WTC11 (cell line): ENCODE results near the gene S100PBP. TPM values are rescaled to one million over a fixed set of nuclear protein-coding genes. Genes with fewer than 3 reads are reported as not detected.

ENCODE experiments used
- ATAC-seq: fragments of 200-7000 bp; cut with Tn5 transposase; 2 replicates; pipeline ENCODE4 v1.10.0; 2021; ENCODE audit warnings: mild to moderate bottlenecking, moderate library complexity
- CTCF ChIA-PET: fragments of 300-600 bp; sonication (Branson Sonifier 250); formaldehyde crosslinking; loops from one replicate; lab custom pipeline; 2021; ENCODE audit warnings: antibody characterized with exemption; lab: Charles Lee
- POLR2A ChIA-PET: fragments of 350-600 bp; sonication (Branson Sonifier 250); formaldehyde crosslinking; loops from one replicate; lab custom pipeline; 2021; ENCODE audit warnings: antibody characterized with exemption; lab: Charles Lee
- DNase-seq: peaks from one replicate; pipeline ENCODE4 v3.0.0; 2021; ENCODE audit warnings: low spot score
- H3K27ac Mint-ChIP-seq: 2 replicates; pipeline ENCODE4 v1.8.0; 2021; ENCODE audit warnings: mixed read lengths
- H3K27me3 Mint-ChIP-seq: 2 replicates; pipeline ENCODE4 v1.8.0; 2021; ENCODE audit warnings: low read depth, mild to moderate bottlenecking, moderate library complexity, mixed read lengths
- H3K36me3 Mint-ChIP-seq: 2 replicates; pipeline ENCODE4 v1.8.0; 2021; ENCODE audit warnings: mixed read lengths
- H3K4me1 Mint-ChIP-seq: 2 replicates; pipeline ENCODE4 v1.8.0; 2022; ENCODE audit warnings: mixed read lengths
- H3K4me3 Mint-ChIP-seq: 2 replicates; pipeline ENCODE4 v1.8.0; 2021; ENCODE audit warnings: mild to moderate bottlenecking, moderate library complexity, mixed read lengths
- H3K9me3 Mint-ChIP-seq: 2 replicates; pipeline ENCODE4 v1.8.0; 2021; ENCODE audit warnings: mixed read lengths
- ATF2 ChIP-seq: sonication (generic); formaldehyde crosslinking; IDR thresholded peaks from 2 replicates; pipeline ENCODE4 v1.8.1; 2022; ENCODE audit warnings: low read depth, missing genetic modification reagents, borderline replicate concordance
- ATF3 ChIP-seq: sonication (generic); formaldehyde crosslinking; conservative IDR thresholded peaks from 2 replicates; pipeline ENCODE4 v1.8.1; 2022; ENCODE audit warnings: mild to moderate bottlenecking, missing genetic modification reagents
- CDX4 ChIP-seq: fragments of 250-450 bp; sonication (Bioruptor Pico); IDR thresholded peaks from 2 replicates; pipeline ENCODE4 v1.9.0; 2021; ENCODE audit warnings: moderate library complexity, mild to moderate bottlenecking, inconsistent platforms, borderline replicate concordance
- CREM ChIP-seq: sonication (generic); formaldehyde crosslinking; IDR thresholded peaks from 2 replicates; pipeline ENCODE4 v1.8.1; 2022; ENCODE audit warnings: mild to moderate bottlenecking, missing genetic modification reagents, moderate library complexity
- EMX1 ChIP-seq: fragments of 250-450 bp; sonication (Bioruptor Pico); IDR thresholded peaks from 2 replicates; pipeline ENCODE4 v1.8.0; 2021; ENCODE audit warnings: mild to moderate bottlenecking
- ETV6 ChIP-seq: sonication (generic); formaldehyde crosslinking; IDR thresholded peaks from 2 replicates; pipeline ENCODE4 v1.8.1; 2022; ENCODE audit warnings: mild to moderate bottlenecking, missing genetic modification reagents
- GRHL2 ChIP-seq: fragments of 250-450 bp; sonication (Bioruptor Pico); IDR thresholded peaks from 2 replicates; pipeline ENCODE4 v1.8.0; 2022; ENCODE audit warnings: mild to moderate bottlenecking, moderate library complexity; ENCODE audit not compliant: insufficient replicate concordance, severe bottlenecking
- KAT7 ChIP-seq: sonication (generic); formaldehyde crosslinking; IDR thresholded peaks from 2 replicates; pipeline ENCODE4 v1.8.1; 2023; ENCODE audit warnings: missing genetic modification reagents, mild to moderate bottlenecking, borderline replicate concordance
- MXD4 ChIP-seq: fragments of 250-450 bp; sonication (Bioruptor Pico); IDR thresholded peaks from 2 replicates; pipeline ENCODE4 v1.8.0; 2021; ENCODE audit warnings: mild to moderate bottlenecking, moderate library complexity, borderline replicate concordance
- MYBL2 ChIP-seq: sonication (generic); formaldehyde crosslinking; IDR thresholded peaks from 2 replicates; pipeline ENCODE4 v1.8.1; 2023; ENCODE audit warnings: mild to moderate bottlenecking, moderate library complexity, missing genetic modification reagents
- NR1H2 ChIP-seq: sonication (generic); formaldehyde crosslinking; IDR thresholded peaks from 2 replicates; pipeline ENCODE4 v1.9.0; 2021; ENCODE audit warnings: mild to moderate bottlenecking, moderate library complexity, missing genetic modification reagents
- NR2C2 ChIP-seq: sonication (generic); formaldehyde crosslinking; IDR thresholded peaks from 2 replicates; pipeline ENCODE4 v1.8.0; 2022; ENCODE audit warnings: mild to moderate bottlenecking, missing genetic modification reagents
- OVOL2 ChIP-seq: fragments of 250-450 bp; sonication (Bioruptor Pico); IDR thresholded peaks from 2 replicates; pipeline ENCODE4 v1.9.0; 2021; ENCODE audit warnings: mild to moderate bottlenecking, borderline replicate concordance
- RORB ChIP-seq: fragments of 250-450 bp; sonication (Bioruptor Pico); IDR thresholded peaks from 2 replicates; pipeline ENCODE4 v1.9.0; 2021; ENCODE audit warnings: mild to moderate bottlenecking
- USF1 ChIP-seq: sonication (generic); formaldehyde crosslinking; IDR thresholded peaks from 2 replicates; pipeline ENCODE4 v1.8.0; 2022; ENCODE audit warnings: mild to moderate bottlenecking, missing genetic modification reagents
- ZBTB21 ChIP-seq: sonication (generic); formaldehyde crosslinking; IDR thresholded peaks from 2 replicates; pipeline ENCODE4 v1.8.1; 2023; ENCODE audit warnings: mild to moderate bottlenecking, missing genetic modification reagents, borderline replicate concordance
- ZNF138 ChIP-seq: sonication (generic); formaldehyde crosslinking; conservative IDR thresholded peaks from 2 replicates; pipeline ENCODE4 v1.8.1; 2022; ENCODE audit warnings: mild to moderate bottlenecking, moderate library complexity, missing genetic modification reagents
- ZNF232 ChIP-seq: sonication (generic); formaldehyde crosslinking; IDR thresholded peaks from 2 replicates; pipeline ENCODE4 v1.8.0; 2022; ENCODE audit warnings: mild to moderate bottlenecking, missing genetic modification reagents
- ZNF317 ChIP-seq: sonication (generic); formaldehyde crosslinking; IDR thresholded peaks from 2 replicates; pipeline ENCODE4 v1.8.1; 2023; ENCODE audit warnings: low read depth, mild to moderate bottlenecking, moderate library complexity, missing genetic modification reagents, borderline replicate concordance
- ZNF416 ChIP-seq: fragments of 250-450 bp; sonication (Bioruptor Pico); IDR thresholded peaks from 2 replicates; pipeline ENCODE4 v1.9.0; 2021; ENCODE audit warnings: mild to moderate bottlenecking, inconsistent platforms
- total RNA-seq: library from RNA; stranded (reverse); gene quantifications from 3 replicates; pipeline ENCODE4 v1.2.3, GENCODE V29; 2021
- TF ChIP-seq, protein P1 (sequence below): fragments of 200-600 bp; IDR thresholded peaks from 2 replicates; pipeline ENCODE4 v1.8.0; 2022; ENCODE audit warnings: antibody characterized with exemption
- TF ChIP-seq, protein P2 (sequence below): sonication (generic); formaldehyde crosslinking; IDR thresholded peaks from 2 replicates; pipeline ENCODE4 v1.8.0; 2022; ENCODE audit warnings: mild to moderate bottlenecking, missing genetic modification reagents
- TF ChIP-seq, protein P3 (sequence below): fragments of 250-450 bp; sonication (Bioruptor Pico); IDR thresholded peaks from 2 replicates; pipeline ENCODE4 v1.8.0; 2021; ENCODE audit warnings: mild to moderate bottlenecking

The S100PBP gene
- total RNA-seq, 1 experiment from 2014 or later = 62.9 TPM

GRCh38 chr1:32825181-32825580 is 7.7 kb downstream of the S100PBP start (continued):
- TF ChIP-seq MYBL2 (CRISPR knock-in tag) = no peak
- no peak for TF ChIP-seq ZNF317 (CRISPR knock-in tag)
- no peak for TF ChIP-seq RORB (CRISPR knock-in tag)
- no peak for TF ChIP-seq ZBTB21 (CRISPR knock-in tag)

GRCh38 chr1:32828341-32828740 is 10.9 kb downstream of the S100PBP start:
- ATAC-seq (no peak), DNase-seq (no peak)
- POLR2A ChIA-PET = no interaction called here
- H3K4me1 Mint-ChIP-seq = no peaks in the 10 kb centered on the region
- H3K27ac Mint-ChIP-seq = no peak overlapping the region
- no peaks in the 10 kb centered on the region for H3K27me3 Mint-ChIP-seq
- TF ChIP-seq, protein P1, sequence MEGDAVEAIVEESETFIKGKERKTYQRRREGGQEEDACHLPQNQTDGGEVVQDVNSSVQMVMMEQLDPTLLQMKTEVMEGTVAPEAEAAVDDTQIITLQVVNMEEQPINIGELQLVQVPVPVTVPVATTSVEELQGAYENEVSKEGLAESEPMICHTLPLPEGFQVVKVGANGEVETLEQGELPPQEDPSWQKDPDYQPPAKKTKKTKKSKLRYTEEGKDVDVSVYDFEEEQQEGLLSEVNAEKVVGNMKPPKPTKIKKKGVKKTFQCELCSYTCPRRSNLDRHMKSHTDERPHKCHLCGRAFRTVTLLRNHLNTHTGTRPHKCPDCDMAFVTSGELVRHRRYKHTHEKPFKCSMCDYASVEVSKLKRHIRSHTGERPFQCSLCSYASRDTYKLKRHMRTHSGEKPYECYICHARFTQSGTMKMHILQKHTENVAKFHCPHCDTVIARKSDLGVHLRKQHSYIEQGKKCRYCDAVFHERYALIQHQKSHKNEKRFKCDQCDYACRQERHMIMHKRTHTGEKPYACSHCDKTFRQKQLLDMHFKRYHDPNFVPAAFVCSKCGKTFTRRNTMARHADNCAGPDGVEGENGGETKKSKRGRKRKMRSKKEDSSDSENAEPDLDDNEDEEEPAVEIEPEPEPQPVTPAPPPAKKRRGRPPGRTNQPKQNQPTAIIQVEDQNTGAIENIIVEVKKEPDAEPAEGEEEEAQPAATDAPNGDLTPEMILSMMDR = no peak
- TF ChIP-seq RORB (CRISPR knock-in tag) (no peak), ZNF232 (CRISPR knock-in tag) (no peak), CREM (CRISPR knock-in tag) (no peak), ZNF138 (CRISPR knock-in tag) (no peak), ZNF416 (CRISPR knock-in tag) (no peak), NR1H2 (CRISPR knock-in tag) (no peak), ATF3 (CRISPR knock-in tag) (no peak), EMX1 (CRISPR knock-in tag) (no peak)
- TF ChIP-seq, protein P2, sequence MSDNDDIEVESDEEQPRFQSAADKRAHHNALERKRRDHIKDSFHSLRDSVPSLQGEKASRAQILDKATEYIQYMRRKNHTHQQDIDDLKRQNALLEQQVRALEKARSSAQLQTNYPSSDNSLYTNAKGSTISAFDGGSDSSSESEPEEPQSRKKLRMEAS (CRISPR knock-in tag) = no peak
- TF ChIP-seq, protein P3, sequence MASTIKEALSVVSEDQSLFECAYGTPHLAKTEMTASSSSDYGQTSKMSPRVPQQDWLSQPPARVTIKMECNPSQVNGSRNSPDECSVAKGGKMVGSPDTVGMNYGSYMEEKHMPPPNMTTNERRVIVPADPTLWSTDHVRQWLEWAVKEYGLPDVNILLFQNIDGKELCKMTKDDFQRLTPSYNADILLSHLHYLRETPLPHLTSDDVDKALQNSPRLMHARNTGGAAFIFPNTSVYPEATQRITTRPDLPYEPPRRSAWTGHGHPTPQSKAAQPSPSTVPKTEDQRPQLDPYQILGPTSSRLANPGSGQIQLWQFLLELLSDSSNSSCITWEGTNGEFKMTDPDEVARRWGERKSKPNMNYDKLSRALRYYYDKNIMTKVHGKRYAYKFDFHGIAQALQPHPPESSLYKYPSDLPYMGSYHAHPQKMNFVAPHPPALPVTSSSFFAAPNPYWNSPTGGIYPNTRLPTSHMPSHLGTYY (CRISPR knock-in tag) = no peak
- CTCF ChIA-PET = interaction anchor here (1.0 to 1.5 kb wide), 3 partner anchors 45 to 258 kb away, joined by 3 read pairs; no protein-coding TSS in a partner anchor
- H3K4me3 Mint-ChIP-seq = no peak overlapping the region
- peaks cover 72% of the 10 kb centered on the region for H3K36me3 Mint-ChIP-seq
- peaks cover 4% of the 10 kb centered on the region for H3K9me3 Mint-ChIP-seq

- TF ChIP-seq ATF2 (CRISPR knock-in tag) (no peak), OVOL2 (CRISPR knock-in tag) (no peak), KAT7 (CRISPR knock-in tag) (no peak), ETV6 (CRISPR knock-in tag) (no peak), MXD4 (CRISPR knock-in tag) (no peak), GRHL2 (CRISPR knock-in tag) (no peak), USF1 (CRISPR knock-in tag) (no peak), ZNF416 (CRISPR knock-in tag) (no peak), CDX4 (no peak), NR2C2 (CRISPR knock-in tag) (no peak)
- TF ChIP-seq, protein P1 = no peak
- Mint-ChIP-seq H3K36me3 (peaks cover 76% of the 10 kb centered on the region), H3K27ac (no peak overlapping the region), H3K9me3 (no peaks in the 10 kb centered on the region), H3K4me1 (no peaks in the 10 kb centered on the region), H3K27me3 (no peaks in the 10 kb centered on the region), H3K4me3 (no peak overlapping the region)
- ChIA-PET POLR2A (interaction anchor here (0.6 kb wide), 1 partner anchor 195 kb away, joined by 7 read pairs; no protein-coding TSS in a partner anchor), CTCF (interaction anchor here (0.8 kb wide), 1 partner anchor 43 kb away, joined by 3 read pairs; no protein-coding TSS in a partner anchor)
- ATAC-seq (no peak), DNase-seq (no peak)
These were observed 12.8 kb downstream of the S100PBP start for GRCh38 chr1:32830092-32830852.
